Breast epithelium (tissue), 4 donors: ENCODE data around the gene IGLON5. TPM values are rescaled to one million over a fixed set of nuclear protein-coding genes. Genes with fewer than 3 reads are reported as not detected.

Source experiments
- DNase-seq, 2 donors: peaks; one replicate each; pipeline ENCODE4 v3.0.0-alpha.2; 2019; ENCODE audit warnings: low spot score in 2 of 2
- H3K27ac ChIP-seq, 2 donors: fragments of 200-600 bp; sonication (generic) in 1 of 2; one replicate each; pipeline ENCODE4 v1.5.1; 2016 to 2019; ENCODE audit warnings: mild to moderate bottlenecking in 1 of 2
- H3K27me3 ChIP-seq, 2 donors: fragments of 200-600 bp; sonication (generic) in 1 of 2; one replicate each; pipeline versions ENCODE4 v1.5.1 to v1.6.0; 2017 to 2019; ENCODE audit warnings: control low read depth in 1 of 2, mild to moderate bottlenecking in 1 of 2
- H3K36me3 ChIP-seq: fragments of 200-600 bp; one replicate; pipeline ENCODE4 v1.5.1; 2019
- H3K4me1 ChIP-seq, 2 donors: fragments of 200-600 bp; sonication (generic); one replicate each; pipeline ENCODE4 v1.5.1; 2016 to 2019; ENCODE audit warnings: control low read depth in 1 of 2
- H3K4me3 ChIP-seq, 3 donors: fragments of 200-600 bp; sonication (generic); 1 replicate in 2 of 3; 2 replicates in 1 of 3; pipeline ENCODE4 v1.5.1; 2016 to 2019; ENCODE audit warnings: mild to moderate bottlenecking in 3 of 3, moderate library complexity in 2 of 3
- H3K9me3 ChIP-seq, 2 donors: fragments of 200-600 bp; sonication (generic) in 1 of 2; one replicate each; pipeline ENCODE4 v1.5.1; 2016 to 2019; ENCODE audit warnings: control low read depth in 1 of 2
- POLR2A ChIP-seq: fragments of 450-650 bp; IDR thresholded peaks from one replicate; pipeline ENCODE4 v1.6.1; 2016; ENCODE audit warnings: antibody characterized with exemption, mild to moderate bottlenecking, moderate library complexity
- POLR2AphosphoS5 ChIP-seq, 3 donors: sonication (generic); formaldehyde crosslinking; IDR thresholded peaks; one replicate each; pipeline ENCODE4 v1.6.1; 2017; ENCODE audit warnings: antibody characterized with exemption in 3 of 3
- intact Hi-C: fragments of 100-400 bp; cut with DNase I; formaldehyde crosslinking; loops from one replicate; pipeline ENCODE4 v1.15.1; 2023; ENCODE audit warnings: low total_unique reads
- total RNA-seq, 3 donors: library from RNA; depleted of rRNA; stranded (reverse); fragments of >200 nt; gene quantifications; one replicate each; pipeline ENCODE4 v1.1.0, GENCODE V29; 2016
- TF ChIP-seq, protein P1 (sequence below), 3 donors: fragments of 450-650 bp; IDR thresholded peaks; one replicate each; pipeline ENCODE4 v1.5.1; 2016 to 2017; ENCODE audit warnings: antibody characterized with exemption in 3 of 3, mild to moderate bottlenecking in 3 of 3, moderate library complexity in 3 of 3

IGLON5 gene
- total RNA-seq, 3 donors from 2014 or later: 0.66 TPM; not detected in 2

DNA sequence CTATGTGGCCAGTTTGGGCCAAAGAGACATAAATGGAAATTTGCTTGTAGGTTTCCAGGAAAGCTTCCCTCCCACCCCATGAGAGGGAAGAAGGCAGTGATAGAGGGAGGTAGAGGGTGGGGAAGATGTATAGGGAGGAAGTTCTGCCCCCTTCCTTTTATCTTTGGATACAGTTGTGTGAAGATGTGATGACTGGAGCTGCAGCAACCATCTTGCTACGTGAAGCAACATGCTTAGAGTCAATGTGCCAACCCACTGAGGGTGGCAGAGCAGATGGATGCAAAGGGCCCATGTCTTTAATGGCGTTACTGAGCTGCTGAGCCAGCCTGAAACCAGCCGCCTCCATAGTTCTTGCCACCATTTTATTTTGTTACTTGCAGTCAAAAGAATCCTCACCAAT, 19.7 kb downstream of the IGLON5 start:
- TF ChIP-seq, protein P1, sequence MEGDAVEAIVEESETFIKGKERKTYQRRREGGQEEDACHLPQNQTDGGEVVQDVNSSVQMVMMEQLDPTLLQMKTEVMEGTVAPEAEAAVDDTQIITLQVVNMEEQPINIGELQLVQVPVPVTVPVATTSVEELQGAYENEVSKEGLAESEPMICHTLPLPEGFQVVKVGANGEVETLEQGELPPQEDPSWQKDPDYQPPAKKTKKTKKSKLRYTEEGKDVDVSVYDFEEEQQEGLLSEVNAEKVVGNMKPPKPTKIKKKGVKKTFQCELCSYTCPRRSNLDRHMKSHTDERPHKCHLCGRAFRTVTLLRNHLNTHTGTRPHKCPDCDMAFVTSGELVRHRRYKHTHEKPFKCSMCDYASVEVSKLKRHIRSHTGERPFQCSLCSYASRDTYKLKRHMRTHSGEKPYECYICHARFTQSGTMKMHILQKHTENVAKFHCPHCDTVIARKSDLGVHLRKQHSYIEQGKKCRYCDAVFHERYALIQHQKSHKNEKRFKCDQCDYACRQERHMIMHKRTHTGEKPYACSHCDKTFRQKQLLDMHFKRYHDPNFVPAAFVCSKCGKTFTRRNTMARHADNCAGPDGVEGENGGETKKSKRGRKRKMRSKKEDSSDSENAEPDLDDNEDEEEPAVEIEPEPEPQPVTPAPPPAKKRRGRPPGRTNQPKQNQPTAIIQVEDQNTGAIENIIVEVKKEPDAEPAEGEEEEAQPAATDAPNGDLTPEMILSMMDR (IDR thresholded peaks at IDR 0.05): no peak
- TF ChIP-seq POLR2AphosphoS5 (IDR thresholded peaks at IDR 0.05): no peak
- no peak overlapping the region for H3K4me3 ChIP-seq
- peaks cover 6 to 49% of the 10 kb centered on the region in 2 donors for H3K27me3 ChIP-seq
- intact Hi-C loops: no loop called here
- peaks cover 0 to 8% of the 10 kb centered on the region in 2 donors for H3K4me1 ChIP-seq
- no peaks in the 10 kb centered on the region for H3K9me3 ChIP-seq
- H3K27ac ChIP-seq: no peak overlapping the region
- H3K36me3 ChIP-seq: no peaks in the 10 kb centered on the region
- DNase-seq: no peak

DNA sequence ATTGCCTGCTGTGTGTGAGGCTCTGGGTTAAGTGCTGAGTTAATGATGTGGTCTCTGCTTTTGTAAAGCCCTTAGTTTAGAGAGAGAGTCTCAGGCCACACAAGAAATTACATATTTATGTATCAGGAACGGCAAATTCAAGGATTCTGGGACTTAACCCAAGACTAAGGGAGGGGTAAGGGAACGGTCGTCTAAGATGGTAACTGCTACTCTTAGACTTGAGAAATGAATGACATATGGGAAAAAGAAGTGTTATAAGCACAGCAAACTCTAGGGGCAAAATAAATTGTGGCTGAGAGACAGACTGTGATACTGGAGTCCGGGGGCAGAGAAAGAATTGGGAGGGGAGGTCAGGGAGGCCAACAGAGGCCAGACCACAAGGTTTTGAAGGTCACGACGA, 20.3 kb downstream of the IGLON5 start:
- no peak for DNase-seq
- Histone ChIP-seq H3K27me3 (peaks cover 6 to 44% of the 10 kb centered on the region in 2 donors), H3K27ac (no peak overlapping the region), H3K4me3 (no peak overlapping the region), H3K4me1 (peaks cover 0 to 8% of the 10 kb centered on the region in 2 donors), H3K9me3 (no peaks in the 10 kb centered on the region), H3K36me3 (no peaks in the 10 kb centered on the region)
- intact Hi-C loops: no loop called here
- TF ChIP-seq, protein P1 (IDR thresholded peaks at IDR 0.05): no peak
- TF ChIP-seq POLR2AphosphoS5 (IDR thresholded peaks at IDR 0.05): no peak

DNA sequence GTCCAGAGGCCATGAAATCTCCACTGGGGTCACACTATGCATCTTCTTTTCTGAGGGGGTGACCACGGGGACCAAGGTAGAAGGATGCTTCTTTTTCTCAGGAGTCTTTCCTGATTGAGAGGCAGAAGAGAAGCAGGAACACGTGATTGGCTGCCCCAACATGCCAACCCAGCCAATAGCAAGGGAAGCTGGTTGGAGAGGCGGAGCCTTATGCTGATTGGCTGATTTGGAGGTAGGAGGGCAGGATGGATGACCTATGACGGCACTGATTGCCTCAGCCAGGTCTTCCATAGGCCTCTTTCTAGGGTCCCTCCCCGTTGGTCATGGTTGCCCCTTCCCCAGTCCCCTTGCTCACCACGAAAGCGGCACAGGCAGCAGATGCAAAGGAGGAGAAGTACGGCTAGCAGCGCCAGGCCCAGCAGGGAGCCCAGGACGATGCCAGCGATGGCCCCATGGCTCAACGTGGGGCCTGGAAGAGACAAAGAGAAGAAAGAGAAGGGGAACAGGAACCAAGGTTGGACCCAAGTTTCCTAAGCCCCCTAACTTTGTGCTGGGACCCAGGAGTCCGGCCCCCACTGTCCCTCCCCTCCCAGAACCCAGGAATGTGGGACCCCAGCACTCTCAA, 22.5 kb downstream of the IGLON5 start:
- Histone ChIP-seq H3K4me3 (no peak overlapping the region), H3K4me1 (no peaks in the 10 kb centered on the region), H3K27me3 (peaks cover 0 to 22% of the 10 kb centered on the region in 2 donors), H3K9me3 (no peaks in the 10 kb centered on the region), H3K36me3 (no peaks in the 10 kb centered on the region), H3K27ac (no peak overlapping the region)
- DNase-seq: no peak
- intact Hi-C loops: no loop called here
- no peak for TF ChIP-seq POLR2AphosphoS5 (IDR thresholded peaks at IDR 0.05)
- TF ChIP-seq, protein P1 (IDR thresholded peaks at IDR 0.05): no peak
- no peak for TF ChIP-seq POLR2A

DNA sequence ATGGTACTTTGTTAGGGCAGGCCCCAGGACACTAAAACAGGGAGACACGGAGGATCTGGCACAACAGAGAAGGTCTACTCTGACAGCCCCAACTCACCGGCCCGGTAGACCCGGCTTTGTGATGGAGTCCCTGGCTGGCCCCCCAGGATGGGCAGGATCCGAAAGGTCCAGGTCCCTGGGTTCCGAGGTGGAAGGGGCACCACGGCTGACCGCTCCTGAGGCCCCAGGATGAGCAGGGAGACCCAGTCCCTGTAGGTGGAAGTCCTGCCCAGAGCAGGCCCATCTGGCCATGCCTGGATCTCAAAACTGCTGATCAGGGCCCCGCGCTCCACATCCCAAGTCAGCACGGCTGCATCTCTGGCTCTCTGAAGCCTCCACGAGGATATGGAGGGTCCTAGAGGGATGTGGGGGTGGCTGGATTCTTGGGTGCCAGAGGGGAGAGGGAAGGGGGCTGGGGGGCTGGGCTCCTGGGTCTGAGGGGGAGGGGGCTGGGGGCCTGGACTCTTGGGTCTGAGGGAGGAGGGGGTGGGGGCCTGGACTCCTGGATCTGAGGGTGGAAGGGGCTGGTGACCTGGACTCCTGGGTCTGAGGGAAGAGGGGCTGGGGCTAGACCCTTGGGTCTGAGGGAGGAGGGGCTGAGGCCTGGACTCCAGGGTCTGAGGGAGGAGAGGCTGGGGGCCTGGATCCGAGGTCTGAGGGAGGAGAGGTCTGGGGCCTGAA, 25.9 kb downstream of the IGLON5 start:
- Histone ChIP-seq H3K27me3 (no peaks in the 10 kb centered on the region), H3K9me3 (no peaks in the 10 kb centered on the region), H3K4me1 (no peaks in the 10 kb centered on the region), H3K27ac (no peak overlapping the region), H3K4me3 (no peak overlapping the region), H3K36me3 (no peaks in the 10 kb centered on the region)
- no peak for TF ChIP-seq POLR2A
- intact Hi-C loops: no loop called here
- no peak for DNase-seq

DNA sequence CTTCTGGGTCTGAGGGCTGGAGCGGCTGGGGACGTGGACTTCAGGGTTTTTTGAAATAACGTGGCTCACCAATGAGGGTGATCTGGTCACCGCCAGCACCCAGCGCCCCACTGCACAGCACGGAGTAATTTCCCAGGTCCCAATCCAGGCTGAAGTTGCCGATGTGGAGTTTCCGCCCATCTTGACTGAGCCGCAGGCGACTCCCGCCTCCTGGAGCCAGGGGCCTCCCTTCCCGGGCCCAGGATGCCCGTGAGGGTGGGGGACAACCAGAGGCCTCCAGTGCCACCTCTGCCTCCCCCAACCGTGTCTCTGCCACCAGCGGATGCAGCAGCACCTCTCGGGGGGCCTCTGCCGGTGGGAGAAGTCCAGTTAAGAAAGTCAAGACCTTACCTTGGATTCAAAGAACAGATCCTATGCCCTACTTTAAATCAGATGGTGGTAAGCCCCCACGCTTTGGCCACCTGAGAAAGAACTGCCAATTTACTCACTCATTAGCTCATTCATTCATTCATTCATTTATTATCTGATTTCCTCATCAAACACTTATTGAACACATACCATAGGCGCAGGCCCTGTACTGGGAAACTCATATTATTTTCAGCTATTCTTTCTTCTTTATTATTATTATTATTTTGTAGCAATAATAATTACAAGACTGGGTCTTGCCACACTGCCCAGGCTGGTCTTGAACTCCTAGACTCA, 26.6 kb downstream of the IGLON5 start:
- Histone ChIP-seq H3K27me3 (no peaks in the 10 kb centered on the region), H3K4me1 (no peaks in the 10 kb centered on the region), H3K27ac (no peak overlapping the region), H3K4me3 (no peak overlapping the region), H3K36me3 (no peaks in the 10 kb centered on the region), H3K9me3 (no peaks in the 10 kb centered on the region)
- TF ChIP-seq POLR2A: no peak
- TF ChIP-seq, protein P1 (IDR thresholded peaks at IDR 0.05): no peak
- no peak for TF ChIP-seq POLR2AphosphoS5 (IDR thresholded peaks at IDR 0.05)
- intact Hi-C loops: no loop called here
- no peak for DNase-seq
